NCI-H146 treated with DMSO at 0.1 percent for 48 hours (cell line): Measurements from ENCODE around the gene PIGP.
"Not testable (repeated sequence)": the region's sequence is repeated elsewhere in the genome, so short reads cannot be mapped to it uniquely, and the experiment has no call there.

Experiments
- DNase-seq: peaks from one replicate; lab custom pipeline; 2025; ENCODE audit not compliant: unreplicated experiment; lab: John Stamatoyannopoulos, UW

PIGP gene

DNA sequence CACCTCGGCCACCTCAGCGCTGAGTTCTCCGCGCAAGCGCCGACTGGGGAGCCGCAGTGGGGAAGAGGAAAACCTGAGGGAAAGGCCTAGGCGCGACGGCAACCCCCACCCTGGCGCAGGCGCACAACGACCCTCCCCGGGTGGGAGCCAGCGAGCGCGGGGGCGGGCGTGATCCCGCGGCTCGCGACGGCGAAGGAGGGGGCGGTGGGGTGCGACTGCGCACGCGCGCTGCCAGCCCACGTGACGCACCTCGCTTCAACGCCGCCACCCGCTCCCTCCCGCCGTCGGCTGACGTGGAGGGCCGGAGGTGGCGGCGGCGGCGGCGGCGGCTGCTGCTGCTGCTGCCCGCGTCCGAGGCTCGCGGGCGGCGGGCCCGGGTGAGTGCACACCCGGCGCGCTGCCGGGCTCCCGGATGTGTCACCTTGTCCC lies at the start of gene PIGP, which contains the start of gene TTC3:
TSS of gene PIGP (minus strand) at position 84 of the 429 bp plus-strand sequence. CDS start 556 bp downstream, outside the sequence.
TSS of gene TTC3 (plus strand) at position 267 of the 429 bp plus-strand sequence. CDS start 14,004 bp downstream, outside the sequence.
- peak; percentile 66 for DNase-seq

DNA sequence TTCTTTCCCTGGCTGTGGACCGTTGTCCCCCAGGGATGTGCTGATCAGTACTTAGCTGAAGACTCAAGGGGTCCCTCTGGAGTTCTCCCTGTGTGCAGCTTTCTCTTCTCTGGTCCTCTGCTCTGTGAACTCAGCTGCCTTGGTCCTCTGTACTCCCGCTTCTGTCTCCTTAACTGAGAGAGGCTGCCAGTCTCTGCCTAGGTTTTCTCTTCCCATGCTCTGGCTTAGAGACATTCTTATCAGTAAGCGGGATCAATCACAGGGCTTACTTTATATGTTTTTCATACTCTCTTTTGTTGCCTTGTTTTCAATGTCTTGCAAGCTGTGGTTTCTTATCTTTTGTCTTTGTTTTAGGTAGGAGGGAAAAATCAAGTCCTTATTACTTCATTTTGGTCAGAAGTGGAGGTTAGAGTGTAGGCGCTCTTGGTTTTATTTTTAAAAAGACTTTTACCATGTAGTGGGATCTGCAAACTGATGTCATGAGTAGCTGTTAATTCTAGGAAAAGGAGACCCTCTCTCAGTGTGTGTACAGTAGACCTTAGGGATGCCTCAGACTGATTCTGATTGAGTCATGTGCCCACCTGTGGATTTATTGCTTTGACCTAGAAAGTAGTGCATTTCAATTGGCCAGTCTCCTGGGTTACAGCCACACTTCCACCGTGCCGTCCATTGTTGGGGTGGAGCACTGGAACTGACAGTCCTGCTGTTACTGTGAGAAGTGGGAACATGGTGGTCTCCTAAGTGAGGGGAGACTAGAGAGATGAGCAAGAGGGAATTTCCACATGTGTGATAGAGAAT lies 46.7 kb upstream of the PIGP start:
- DNase-seq = no peak

DNA sequence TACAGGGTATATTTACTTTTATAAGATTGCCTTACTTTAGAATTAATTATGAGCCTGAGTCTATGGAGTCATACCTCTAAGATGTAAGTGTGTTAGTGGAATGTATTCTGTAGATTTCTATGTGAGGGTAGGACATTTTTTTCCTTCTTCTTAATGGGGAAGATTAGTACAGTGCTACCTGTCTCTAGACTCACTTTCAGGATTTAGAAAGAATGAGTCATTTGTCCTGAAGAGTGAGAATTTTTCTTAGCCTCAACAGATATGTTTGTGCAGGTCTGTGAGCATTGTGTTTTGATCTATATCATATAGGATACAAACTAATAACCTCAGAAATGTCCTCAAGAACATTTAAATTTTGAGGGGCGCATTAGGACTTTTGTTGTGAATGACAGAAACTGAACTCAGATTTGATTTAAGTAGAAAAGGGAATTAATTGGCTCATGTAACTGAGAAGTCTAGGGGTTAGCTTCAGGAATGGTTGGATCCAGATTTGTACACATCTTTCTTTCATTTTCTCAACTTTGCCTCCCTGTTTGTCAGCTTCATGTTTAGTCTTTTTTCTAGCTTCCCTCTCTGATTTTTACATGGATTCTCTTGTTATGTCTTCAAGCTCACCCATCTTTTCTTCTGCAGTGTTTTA lies 45.4 kb upstream of the PIGP start:
- DNase-seq = no peak

DNA sequence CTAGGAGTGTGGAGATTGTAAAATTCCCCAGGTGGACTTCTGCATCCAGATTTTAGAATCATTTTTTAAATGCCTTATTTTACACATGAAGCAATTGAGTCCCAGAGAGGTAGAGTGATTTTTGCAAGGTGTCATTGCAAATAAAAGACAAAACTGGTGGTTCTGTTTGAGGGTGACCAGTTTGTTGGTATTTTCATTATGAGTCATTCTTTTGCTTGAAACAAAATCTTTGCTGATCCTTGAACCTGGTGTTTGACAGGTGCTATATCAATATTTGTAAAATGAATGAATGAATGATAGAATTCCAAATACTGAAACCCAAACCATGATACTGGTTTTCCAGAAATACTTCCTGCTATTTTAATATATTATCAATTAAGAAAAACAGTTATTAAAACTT lies 44.3 kb upstream of the PIGP start:
- no peak for DNase-seq

DNA sequence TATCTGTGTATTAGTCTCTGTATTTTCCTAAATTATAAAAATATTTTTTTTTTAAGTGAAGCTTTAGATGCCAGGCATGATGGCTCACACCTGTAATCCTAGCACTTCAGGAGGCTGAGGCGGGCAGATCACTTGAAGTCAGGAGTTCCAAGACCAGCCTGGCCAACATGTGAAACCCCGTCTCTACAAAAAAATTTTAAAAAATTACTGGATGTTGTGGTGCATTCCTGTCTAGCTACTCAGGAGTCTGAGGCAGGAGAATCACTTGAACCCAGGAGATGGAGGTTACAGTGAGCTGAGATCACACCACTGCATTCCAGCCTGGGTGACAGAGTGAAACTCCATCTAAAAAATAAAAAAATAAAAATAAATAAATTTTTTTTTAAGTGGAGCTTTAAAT lies 43.6 kb upstream of the PIGP start:
- DNase-seq = not testable (repeated sequence)

DNA sequence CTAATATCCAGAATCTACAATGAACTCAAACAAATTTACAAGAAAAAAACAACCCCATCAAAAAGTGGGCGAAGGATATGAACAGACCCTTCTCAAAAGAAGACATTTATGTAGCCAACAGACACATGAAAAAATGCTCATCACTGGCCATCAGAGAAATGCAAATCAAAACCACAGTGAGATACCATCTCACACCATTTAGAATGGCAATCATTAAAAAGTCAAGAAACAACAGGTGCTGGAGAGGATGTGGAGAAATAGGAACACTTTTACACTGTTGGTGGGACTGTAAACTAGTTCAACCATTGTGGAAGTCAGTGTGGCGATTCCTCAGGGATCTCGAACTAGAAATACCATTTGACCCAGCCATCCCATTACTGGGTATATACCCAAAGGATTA lies 41.4 kb upstream of the PIGP start:
- DNase-seq = not testable (repeated sequence)

DNA sequence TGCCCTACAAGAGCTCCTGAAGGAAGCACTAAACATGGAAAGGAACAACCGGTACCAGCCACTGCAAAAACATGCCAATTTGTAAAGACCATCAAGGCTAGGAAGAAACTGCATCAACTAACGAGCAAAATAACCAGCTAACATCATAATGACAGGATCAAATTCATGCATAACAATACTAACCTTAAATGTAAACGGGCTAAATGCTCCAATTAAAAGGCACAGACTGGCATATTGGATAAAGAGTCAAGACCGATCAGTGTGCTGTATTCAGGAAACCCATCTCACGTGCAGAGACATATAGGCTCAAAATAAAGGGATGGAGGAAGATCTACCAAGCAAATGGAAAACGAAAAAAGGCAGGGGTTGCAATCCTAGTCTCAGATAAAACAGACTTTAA lies 38.2 kb upstream of the PIGP start:
- DNase-seq = not testable (repeated sequence)

DNA sequence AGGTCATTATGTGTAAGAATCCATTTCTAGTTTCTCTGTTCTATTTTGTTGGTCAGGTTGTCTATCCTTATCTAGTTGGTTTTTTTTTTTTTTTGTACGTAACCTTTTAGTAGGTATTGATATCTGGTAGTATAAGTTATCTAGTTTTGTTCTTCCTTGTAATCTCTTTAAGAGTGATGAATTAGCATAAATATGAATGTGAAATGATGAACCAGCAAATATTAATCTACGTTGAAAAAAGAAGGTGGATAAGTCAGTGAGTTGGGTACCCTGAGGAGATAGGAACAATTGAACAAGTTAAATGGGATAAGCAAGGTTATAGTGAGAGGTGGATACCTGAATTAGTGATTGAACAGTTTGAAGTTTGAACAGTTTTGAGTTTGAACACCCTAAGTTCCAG lies 34.1 kb upstream of the PIGP start:
- DNase-seq = no peak

DNA sequence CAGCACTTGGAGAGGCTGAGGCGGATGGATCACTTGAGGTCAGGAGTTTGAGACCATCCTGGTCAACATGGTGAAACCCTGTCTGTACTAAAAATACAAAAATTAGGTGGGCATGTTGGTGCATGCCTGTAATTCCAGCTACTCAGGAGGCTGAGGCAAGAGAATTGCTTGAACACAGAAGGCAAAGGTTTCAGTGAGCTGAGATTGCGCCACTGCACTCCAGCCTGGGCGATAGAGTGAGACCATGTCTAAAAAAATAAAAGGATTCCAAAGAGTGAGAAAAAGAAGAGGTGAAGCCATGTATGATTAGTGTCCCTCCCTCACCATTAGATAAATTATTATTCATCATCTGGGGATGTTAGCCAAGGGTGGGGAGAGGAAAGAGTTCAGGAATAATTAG lies 29.9 kb upstream of the PIGP start:
- not testable (repeated sequence) for DNase-seq

DNA sequence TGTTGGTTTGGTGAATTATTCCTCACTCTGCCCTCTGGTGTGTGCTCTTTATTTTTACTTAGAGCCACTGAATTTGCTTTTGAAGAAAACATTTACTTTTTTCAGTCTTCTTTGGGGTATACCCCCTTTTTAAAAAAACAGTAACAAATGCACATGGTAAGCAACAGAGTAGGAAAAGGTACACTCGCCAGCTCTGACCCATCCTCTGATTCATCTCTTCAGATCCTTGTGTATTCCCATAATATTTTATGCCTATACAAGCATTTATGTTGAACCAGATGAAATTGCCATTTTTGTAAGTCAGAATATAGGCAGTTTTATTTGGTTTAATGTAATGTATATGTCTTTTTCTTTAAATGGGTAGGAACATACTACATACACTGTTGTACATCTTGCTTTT lies 28.5 kb upstream of the PIGP start:
- no peak for DNase-seq

DNA sequence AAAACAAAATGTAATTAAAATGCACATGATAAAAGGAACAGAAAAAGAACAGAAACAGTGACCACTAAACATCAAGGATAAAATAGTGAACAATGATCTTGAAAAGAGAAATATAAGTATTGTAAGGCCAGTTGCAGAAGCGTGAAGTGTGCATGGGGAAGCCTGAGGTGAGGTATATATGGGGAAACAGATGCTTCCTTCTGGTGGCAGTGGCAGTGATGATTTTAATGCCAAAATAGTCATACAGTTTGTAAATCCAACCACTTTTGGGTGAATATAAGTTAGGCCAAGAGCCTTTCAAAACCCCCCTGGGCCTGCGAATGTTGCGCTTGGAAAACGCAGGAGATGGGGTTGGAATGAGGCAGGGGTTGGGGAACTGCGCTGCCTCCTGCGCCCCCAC lies 27.4 kb upstream of the PIGP start:
- no peak for DNase-seq

DNA sequence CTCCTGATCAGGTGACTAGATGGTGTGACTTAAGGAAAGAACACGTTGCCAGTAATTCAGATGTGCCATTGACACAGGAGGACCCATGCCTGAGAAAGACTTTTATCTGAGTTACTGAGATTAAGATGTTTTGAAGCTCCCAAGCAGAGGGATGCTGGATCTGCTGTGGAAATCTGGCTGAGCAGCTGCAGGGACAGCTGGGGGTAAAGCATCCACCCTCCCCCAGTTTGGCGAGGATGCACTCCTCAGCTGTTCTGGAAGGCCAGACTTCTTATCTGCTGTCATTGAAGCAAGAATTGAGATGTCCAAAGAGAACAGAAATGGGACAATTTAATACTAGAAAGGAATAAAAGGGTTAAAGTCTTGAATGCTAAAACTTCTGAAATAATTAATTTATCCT lies 25.9 kb upstream of the PIGP start:
- DNase-seq = no peak

DNA sequence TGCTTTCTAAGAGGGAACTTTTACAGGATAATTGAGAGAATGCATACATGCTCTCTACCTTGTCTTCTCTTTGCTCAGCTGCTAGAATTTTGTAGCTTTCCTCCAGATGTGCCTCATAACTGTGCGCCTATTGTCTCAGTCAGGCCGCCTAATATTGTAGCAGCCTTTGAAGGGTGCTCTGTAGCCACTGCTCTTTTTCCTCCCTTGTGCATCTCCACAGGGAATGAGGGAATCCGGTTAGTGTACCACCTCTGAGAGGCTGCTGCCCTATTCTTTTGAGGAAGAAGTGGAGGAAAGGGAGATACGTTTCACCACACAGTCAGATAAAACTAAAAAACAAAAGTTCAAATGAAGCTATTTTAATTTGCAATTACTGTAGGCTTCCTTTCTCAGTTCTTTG lies 22.9 kb upstream of the PIGP start:
- no peak for DNase-seq

DNA sequence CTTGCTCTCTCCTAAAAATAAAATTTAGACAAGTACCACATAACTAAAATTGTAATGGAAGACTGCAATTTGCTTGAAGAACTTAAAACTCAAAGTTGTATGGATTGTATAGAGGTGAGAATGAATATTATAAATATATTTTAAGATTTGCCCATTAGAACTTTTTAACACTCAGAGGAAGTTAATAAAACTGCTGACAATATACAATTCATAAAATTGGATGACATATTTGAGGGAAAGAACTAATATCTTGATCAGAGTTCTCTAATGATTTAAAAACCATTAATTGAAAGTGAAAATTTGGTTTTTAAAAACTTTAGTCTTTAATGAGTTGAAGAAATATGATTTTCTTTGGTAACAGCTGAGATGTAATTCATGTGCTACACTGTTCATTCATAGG lies 21.1 kb upstream of the PIGP start:
- DNase-seq = no peak

DNA sequence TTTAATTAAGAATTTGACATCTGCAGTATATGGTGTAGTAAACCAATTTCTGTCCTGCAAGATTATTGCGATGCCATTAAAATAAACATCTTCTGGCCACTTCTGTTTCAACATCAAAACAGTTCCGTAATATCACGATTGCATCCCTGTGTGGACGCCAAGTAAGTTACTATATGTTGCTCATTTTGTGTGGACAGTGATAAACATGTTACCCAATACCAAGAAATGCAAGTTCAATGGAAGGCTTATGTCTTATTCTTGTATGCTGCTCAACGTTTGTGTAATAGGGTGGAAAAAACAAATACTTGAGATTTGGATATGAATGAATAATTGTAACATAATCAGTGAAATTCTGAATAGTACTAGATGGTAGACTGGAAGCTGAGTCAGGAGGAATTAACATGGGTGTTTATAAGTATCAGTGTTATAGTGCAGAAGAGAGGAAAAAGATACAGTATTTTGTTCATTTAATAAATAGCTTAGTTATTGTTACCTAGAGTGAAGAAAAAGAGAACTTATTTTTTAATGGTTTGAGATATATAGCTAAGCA lies 15.4 kb upstream of the PIGP start:
- no peak for DNase-seq

DNA sequence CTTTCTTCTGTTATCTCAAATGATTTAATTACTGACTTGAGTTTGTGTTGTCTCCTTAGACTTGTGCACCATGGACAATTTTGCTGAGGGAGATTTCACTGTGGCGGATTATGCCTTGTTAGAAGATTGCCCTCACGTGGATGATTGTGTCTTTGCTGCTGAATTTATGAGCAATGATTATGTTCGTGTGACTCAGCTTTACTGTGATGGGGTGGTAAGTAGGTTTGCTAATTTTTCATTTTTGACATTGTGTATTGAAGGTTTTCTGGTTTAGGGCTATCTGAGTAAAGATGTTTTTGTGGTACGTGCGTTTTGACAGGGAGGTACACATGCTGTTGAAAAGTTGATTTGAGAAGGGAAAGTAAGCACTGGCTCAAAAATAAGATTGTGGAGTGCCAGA lies 14.3 kb upstream of the PIGP start:
- DNase-seq = no peak

DNA sequence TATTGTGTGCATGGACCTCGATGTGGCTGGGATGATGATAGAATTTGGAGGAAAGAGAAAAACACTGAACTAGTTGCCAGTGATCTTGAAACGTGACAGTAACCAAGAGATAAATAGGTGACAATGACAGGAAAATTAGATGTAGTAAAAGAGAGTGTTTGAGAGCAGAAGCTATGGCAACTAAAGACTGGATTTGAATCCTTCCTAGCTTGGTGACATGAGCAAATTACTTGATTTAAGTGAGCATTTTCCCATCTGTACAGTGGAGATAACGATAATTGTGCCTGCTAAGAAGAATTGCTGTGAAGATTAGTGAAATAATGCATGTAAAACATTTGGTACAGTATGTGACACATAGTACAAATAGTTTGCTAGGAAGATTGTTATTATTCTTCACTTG lies 12.9 kb upstream of the PIGP start:
- no peak for DNase-seq

DNA sequence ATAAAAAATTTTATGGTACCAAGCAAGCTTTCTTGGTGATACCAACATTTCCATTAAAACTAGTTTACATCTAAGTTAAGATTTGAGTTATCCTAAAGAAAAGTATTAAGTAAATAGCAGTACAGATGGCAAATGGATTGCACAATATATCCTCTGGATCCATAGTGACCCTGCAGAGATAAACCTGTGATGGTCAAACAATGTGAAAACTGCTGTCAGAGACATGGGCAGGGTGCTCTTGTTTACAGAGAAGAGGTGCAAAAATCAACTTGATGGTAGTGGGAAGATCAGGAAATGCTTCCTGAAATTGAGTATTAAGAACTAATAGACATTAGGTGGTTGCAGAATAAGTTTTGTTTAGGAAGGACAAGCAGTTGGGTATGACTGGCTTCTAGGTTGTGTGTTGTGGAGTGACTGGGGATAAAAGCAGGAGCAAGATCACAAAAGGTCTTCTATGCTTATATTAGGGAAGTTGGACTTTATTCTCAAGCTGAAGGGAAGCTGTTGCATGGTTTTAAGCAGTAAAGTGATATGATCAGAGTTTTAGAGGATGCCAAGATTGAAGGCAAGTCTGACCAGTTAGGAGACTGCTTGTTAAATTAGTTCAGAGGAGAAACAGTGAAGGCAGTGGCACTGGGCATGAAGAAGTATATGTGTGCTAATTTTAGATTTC lies 10.1 kb upstream of the PIGP start:
- no peak for DNase-seq

DNA sequence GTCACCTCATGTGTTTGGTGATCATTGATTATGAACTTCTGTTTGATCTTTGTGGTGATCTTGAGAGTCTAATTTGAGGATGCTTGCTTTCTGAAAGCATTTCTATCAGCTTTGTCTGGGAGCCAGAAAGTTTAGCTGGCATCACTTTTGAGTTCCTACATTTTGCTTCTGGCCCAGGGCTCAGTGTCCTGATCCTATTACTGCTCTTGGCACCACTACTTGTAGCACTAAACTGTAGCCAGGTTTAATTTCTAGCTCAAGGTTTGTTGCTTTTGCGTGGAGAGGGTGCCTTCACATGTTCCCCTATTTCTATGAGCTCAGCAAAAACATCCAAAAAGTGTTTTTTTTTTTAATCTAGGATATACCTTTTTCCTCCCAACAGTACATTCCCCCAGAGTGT lies 9.5 kb upstream of the PIGP start:
- DNase-seq = no peak

DNA sequence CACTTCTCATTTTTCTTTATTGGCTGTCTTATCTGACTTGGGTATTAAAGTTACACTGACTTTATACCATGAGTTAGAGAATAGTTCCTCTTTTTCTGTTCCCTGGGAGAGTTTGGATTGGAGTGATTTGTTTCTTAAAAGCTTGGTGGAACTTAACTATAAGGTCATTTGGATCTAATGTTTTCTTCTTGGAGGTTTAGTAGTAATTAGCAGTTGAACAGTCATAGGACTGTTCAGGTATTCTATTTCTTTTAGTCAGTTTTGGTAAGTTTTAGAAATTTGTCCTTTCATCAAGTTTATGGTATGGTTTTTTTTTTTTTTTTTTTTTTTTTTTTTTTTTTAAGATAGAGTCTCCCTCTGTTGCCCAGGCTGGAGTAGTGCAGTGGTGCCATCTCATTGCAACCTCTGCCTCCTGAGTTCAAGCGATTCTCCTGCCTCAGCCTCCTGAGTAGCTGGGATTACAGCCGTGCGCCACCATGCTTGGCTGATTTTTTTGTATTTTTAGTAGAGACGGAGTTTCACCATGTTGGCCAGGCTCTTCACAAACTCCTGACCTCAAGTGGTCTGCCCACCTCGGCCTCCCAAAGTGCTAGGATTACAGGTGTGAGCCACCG lies 6.4 kb upstream of the PIGP start:
- no peak for DNase-seq

DNA sequence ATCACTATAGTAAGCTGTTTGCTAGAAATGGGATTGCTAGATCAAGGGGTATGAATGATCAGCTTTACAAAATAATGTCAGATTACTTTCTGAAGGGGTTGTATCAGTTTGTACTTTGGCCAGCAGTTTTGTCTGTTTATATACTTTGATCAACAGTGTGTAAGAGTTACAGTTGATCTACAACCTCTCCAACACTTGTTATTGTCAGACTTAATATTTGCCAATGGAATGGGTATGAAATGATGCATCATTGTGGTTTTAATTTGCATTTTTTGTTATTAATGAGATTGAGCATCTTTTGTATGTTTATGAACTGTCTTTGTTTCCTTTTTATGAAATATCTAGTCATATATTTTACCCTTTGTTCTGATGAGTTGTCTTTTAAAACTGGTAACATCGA lies 4.5 kb upstream of the PIGP start:
- DNase-seq = no peak
